ENCODE data around the gene GDPGP1.

GDPGP1 gene

DNA sequence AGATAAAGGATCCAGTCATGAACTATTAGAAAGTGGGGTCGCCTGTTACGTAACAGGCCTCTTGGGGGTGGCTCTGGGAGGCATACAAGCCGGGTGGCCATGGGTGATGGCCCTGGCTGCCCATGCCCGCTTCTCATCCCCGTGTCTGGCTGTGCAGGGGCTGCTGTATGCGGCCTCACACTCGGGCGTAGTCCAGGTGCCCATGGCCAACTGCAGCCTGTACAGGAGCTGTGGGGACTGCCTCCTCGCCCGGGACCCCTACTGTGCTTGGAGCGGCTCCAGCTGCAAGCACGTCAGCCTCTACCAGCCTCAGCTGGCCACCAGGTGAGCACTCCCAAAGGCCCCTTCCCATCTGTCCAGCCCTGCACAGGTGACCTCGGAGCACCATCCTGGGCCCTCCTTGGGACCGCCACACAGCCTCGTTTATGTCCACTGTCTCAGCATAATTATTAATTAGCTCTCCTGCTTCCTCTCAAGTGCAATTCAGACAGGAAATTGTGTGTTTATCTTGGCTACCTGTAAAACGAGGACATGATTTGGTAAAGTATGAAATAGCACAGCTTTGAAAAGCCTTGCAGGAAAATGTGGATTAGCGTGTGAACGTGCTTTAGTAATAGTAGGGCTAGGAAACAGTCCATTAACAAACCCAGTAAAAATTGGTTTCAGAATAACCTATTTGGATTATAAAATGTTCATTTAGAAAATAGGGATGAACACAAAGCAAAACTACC lies 8.3 kb upstream of the GDPGP1 start:
- H3K4me3 ChIP-seq (ENCODE audit: control insufficient read depth, low read depth, low read length) = no peak overlapping the region
- TF ChIP-seq, protein P1, sequence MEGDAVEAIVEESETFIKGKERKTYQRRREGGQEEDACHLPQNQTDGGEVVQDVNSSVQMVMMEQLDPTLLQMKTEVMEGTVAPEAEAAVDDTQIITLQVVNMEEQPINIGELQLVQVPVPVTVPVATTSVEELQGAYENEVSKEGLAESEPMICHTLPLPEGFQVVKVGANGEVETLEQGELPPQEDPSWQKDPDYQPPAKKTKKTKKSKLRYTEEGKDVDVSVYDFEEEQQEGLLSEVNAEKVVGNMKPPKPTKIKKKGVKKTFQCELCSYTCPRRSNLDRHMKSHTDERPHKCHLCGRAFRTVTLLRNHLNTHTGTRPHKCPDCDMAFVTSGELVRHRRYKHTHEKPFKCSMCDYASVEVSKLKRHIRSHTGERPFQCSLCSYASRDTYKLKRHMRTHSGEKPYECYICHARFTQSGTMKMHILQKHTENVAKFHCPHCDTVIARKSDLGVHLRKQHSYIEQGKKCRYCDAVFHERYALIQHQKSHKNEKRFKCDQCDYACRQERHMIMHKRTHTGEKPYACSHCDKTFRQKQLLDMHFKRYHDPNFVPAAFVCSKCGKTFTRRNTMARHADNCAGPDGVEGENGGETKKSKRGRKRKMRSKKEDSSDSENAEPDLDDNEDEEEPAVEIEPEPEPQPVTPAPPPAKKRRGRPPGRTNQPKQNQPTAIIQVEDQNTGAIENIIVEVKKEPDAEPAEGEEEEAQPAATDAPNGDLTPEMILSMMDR (conservative IDR thresholded peaks at IDR 0.05; ENCODE audit: control insufficient read depth, insufficient read depth, low read depth, low read length) = no peak
- DNase-seq (ENCODE audit: low read depth) = no peak

DNA sequence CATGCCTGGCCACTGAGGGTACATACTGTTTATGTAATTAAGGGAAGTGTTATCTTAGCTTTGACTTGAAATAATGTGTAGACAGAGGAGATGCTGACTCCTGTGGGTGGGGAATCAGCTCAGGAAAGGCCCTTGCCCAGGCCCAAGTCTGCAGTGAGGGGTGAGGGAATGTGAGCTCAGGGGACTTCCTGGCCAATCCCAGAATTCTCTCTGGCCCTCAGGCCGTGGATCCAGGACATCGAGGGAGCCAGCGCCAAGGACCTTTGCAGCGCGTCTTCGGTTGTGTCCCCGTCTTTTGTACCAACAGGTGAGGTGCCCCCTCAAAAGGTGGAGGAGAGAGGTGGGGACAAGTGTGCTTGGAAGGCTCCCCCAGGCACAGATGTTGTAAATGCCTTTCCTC lies 6.7 kb upstream of the GDPGP1 start:
- no peak overlapping the region for H3K4me3 ChIP-seq (ENCODE audit: control insufficient read depth, low read depth, low read length)
- TF ChIP-seq, protein P1 (conservative IDR thresholded peaks at IDR 0.05; ENCODE audit: control insufficient read depth, insufficient read depth, low read depth, low read length) = no peak
- no peak for DNase-seq (ENCODE audit: low read depth)

DNA sequence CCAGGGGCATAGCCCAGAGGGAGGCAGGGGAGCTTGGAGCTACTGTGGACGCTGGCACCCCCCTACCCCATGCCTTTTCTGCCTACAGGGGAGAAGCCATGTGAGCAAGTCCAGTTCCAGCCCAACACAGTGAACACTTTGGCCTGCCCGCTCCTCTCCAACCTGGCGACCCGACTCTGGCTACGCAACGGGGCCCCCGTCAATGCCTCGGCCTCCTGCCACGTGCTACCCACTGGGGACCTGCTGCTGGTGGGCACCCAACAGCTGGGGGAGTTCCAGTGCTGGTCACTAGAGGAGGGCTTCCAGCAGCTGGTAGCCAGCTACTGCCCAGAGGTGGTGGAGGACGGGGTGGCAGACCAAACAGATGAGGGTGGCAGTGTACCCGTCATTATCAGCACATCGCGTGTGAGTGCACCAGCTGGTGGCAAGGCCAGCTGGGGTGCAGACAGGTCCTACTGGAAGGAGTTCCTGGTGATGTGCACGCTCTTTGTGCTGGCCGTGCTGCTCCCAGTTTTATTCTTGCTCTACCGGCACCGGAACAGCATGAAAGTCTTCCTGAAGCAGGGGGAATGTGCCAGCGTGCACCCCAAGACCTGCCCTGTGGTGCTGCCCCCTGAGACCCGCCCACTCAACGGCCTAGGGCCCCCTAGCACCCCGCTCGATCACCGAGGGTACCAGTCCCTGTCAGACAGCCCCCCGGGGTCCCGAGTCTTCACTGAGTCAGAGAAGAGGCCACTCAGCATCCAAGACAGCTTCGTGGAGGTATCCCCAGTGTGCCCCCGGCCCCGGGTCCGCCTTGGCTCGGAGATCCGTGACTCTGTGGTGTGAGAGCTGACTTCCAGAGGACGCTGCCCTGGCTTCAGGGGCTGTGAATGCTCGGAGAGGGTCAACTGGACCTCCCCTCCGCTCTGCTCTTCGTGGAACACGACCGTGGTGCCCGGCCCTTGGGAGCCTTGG lies 5.9 kb upstream of the GDPGP1 start:
- no peak for DNase-seq (ENCODE audit: low read depth)
- no peak overlapping the region for H3K4me3 ChIP-seq (ENCODE audit: control insufficient read depth, low read depth, low read length)
- TF ChIP-seq, protein P1 (conservative IDR thresholded peaks at IDR 0.05; ENCODE audit: control insufficient read depth, insufficient read depth, low read depth, low read length) = no peak

DNA sequence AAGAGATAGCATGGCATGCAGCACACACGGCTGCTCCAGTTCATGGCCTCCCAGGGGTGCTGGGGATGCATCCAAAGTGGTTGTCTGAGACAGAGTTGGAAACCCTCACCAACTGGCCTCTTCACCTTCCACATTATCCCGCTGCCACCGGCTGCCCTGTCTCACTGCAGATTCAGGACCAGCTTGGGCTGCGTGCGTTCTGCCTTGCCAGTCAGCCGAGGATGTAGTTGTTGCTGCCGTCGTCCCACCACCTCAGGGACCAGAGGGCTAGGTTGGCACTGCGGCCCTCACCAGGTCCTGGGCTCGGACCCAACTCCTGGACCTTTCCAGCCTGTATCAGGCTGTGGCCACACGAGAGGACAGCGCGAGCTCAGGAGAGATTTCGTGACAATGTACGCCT lies 5.0 kb upstream of the GDPGP1 start:
- H3K4me3 ChIP-seq (ENCODE audit: control insufficient read depth, low read depth, low read length) = no peak overlapping the region
- TF ChIP-seq, protein P1 (conservative IDR thresholded peaks at IDR 0.05; ENCODE audit: control insufficient read depth, insufficient read depth, low read depth, low read length) = no peak
- no peak for DNase-seq (ENCODE audit: low read depth)

DNA sequence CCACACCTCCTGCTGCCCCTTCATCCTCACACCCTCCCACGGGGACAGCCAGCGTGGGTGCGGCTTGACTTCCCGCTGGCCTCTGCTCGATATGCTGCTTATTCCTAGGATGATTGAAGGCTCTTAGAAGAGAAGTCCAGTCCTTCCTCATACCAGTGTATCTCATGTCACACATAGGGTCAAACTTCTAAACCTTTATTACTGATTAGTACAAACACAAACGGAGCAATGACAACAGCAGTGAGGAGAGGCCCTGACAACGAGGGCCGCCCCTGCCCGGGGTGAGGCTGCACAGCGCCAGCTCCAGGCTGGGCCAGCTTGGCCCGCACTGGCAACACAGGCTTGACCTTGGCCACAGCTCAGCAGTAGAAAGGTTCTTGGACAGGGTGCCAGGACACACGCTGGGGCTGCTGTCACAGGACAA lies 3.9 kb upstream of the GDPGP1 start:
- H3K4me3 ChIP-seq (ENCODE audit: control insufficient read depth, low read depth, low read length) = no peak overlapping the region
- DNase-seq (ENCODE audit: low read depth) = no peak
- TF ChIP-seq, protein P1 (conservative IDR thresholded peaks at IDR 0.05; ENCODE audit: control insufficient read depth, insufficient read depth, low read depth, low read length) = no peak

DNA sequence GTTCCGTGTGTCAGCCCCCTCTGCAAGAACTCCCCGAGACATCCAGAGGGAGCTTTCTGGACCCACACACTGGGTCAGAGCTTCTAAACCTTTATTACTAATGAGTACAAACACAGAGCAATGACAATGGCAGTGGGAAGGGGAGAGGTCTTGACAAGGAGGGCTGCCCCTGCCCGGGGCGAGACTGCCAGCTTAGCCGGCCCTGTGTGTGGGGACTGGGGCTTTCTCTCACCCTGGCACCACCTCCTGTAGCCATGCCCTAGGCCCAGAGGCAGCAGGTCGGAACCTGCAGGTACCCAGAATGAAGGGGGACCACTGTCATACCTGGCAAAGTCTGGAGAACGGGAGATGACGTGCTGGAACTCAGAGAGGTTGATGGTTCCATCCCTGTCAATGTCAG lies 3.4 kb upstream of the GDPGP1 start:
- no peak overlapping the region for H3K4me3 ChIP-seq (ENCODE audit: control insufficient read depth, low read depth, low read length)
- no peak for DNase-seq (ENCODE audit: low read depth)
- TF ChIP-seq, protein P1 (conservative IDR thresholded peaks at IDR 0.05; ENCODE audit: control insufficient read depth, insufficient read depth, low read depth, low read length) = no peak
